Right kidney (tissue), 1 donor: ENCODE measurements around the gene RGS3.

Experiments used
- DNase-seq: peaks from one replicate; pipeline ENCODE4 v3.0.0-alpha.2; 2016

Gene RGS3

DNA sequence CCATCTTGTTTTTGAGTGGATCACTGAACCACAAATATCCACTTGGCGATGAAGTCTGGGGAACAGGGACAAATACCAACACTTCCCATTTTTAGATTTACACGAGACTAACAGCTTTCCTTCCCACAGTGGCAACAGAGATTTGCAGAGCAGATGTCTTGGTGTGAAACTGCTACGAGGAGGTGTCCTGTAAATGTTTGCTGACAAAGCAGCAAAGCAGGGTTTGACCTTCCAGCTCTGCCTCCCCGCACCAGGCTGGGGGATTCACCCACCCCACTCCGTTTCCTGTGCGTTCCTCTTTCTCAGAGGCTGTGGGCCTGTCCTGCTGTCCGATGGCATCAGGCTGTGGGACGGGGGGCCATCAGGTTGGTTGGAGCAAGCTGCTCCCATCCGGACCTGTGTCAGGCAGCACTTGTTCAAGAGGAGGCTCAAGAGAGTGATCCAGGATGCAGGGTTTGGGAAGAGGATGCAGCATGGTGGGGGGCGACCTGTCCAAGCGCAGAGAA is 693 bp upstream of the RGS3 start:
- DNase-seq: no peak

DNA sequence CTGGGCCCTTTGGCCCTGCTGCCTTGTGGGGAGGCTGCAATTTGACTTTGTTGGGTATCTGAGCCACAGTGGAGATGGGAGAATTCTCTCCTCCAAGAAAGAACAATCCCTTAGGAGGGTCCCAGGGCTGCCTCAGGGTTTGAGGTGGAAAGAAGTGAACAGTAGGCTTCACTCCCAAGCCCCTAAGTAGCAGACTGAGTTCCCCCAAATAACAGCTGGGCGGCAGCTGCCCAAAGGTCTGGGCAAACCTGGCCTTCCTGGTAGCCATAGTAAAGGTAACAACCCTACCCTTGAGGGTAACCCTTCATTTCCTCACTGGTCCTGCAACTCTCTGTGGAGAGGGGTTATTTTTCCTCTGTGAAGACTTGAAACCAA is 746 bp downstream of the RGS3 start:
- DNase-seq: no peak

DNA sequence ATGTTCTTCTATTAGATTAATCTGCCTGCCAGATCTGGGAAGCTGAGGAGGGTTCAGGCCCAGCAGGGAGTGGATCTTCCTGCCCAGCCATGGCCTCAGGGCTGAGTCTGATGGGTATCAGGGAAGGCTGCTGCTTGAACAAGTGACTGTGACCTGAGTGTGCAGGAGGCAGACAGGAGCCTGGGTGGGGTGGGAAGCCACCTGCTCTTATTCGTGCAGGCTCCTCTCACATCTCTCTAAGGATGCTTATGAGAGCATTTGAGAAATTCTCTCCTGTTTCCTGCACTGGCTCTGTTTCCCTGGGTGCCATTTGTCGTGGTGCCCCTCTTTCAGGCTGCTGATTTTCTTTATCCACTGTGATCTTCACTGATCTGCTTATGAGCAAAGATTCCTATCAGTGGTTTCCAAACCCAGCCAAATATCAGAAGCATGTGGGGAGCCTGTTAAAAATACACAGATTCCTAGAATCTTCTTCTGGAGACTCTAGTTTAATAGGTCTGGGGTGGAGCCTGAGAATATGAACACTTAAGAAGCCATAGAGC is 2.1 kb downstream of the RGS3 start:
- DNase-seq: peak; percentile 20

DNA sequence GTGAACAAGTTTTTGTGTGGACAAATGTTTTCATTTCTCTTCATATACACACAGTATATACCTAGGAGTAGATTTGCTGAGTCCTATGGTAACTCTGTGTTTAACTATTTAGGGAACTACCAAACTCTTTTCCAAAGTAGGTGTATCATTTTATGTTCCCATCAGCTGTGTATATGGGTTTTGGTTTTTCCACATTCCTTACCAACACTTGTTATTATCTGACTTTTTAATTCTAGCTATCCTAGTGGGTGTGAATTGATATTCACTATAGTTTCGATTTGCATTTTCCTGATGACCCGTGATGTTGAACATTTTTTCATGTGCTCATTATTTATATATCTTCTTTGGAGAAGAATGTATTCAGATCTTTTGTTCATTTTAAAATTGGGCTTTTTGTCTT is 3.7 kb downstream of the RGS3 start:
- DNase-seq: no peak

DNA sequence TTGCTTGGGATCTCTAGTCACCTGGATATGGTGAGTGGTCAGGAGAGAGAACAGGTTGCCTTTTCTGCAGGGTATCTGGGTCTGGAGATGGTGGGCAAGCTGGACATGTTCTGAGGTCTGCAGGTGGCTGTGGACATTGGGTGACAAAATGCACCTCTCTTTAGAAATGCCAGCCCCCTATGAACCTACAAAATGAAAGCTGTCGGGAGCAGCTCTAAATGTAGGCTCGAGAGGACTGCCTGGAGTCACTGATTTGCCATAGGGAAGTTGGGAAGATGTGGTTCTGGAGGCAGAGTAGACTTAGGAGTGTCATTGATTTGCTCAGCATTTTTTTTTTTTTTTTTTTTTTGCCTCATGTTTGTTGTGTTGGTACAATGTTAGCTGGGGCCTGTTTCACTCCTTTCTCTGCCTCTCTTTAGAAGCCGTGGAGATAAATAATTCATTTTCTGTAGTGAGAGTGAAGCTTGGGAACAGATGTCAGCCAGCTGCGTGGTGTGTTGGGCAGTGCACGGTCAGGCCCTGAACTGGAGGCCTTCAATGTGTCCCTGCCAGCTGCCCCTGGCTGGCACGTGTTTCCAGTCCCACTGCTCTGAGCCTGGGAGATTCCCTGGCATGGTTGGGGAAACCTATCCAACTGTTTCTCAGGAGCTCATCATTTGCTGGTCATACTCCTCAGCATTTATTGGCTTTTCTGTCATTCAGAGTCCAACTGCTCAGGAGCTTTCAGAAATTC is 5.4 kb downstream of the RGS3 start:
- no peak for DNase-seq

DNA sequence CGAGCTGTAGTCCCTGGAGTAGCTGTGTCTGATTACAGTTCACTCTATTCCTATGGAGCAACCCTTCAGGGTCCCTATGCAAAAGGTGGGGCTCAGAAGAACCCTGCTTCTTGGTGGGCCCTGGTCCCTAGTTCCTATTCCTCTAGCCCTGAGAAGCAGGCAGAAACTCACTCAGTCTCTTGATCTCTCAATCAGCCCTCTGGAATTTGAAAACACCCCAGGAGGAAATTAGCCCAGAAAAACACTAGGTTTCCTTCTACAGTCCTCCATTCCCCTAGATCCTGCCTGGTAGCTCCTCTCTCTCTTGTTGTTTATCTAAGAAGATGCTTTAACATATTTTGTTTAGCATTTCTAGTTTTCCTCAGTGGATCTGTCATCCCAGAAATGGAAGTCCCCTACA is 7.6 kb downstream of the RGS3 start:
- no peak for DNase-seq

DNA sequence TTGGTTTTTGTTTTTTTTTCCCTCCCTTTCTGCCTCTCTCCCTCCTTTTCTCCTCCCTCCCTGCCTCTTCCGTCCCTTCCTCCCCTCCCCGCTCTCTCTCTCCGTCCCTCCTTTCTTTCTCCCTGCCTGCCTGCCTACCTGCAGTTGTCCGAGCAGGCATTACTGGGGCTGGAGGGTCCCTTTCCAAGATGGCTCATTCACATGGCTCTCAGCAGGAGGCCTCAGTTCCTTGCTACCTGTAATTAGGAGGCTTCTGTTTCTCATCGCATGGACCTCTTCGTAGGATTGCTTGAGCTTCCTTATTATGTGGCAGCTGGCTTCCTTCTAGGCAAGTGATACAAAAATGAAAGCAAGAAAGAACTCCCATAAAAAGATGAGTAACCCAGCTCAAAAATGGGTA is 8.0 kb downstream of the RGS3 start:
- DNase-seq: no peak

DNA sequence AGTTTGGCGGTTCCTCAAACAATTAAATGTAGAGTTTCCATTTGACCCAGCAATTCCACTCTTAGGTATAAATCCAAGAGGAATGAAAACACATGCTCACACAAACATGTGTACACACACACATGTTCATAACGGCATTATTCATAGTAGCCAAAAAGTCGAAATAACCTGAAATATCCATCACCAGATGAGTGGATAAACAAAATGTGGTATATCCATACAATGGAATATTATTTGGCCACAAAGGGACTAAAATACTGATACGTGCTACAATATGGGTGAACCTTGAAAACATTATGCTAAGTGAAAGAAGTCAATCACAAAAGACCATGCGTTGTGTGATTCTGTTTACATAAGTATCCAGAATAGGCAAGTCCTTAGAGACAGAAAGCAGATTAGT is 8.7 kb downstream of the RGS3 start:
- no peak for DNase-seq

DNA sequence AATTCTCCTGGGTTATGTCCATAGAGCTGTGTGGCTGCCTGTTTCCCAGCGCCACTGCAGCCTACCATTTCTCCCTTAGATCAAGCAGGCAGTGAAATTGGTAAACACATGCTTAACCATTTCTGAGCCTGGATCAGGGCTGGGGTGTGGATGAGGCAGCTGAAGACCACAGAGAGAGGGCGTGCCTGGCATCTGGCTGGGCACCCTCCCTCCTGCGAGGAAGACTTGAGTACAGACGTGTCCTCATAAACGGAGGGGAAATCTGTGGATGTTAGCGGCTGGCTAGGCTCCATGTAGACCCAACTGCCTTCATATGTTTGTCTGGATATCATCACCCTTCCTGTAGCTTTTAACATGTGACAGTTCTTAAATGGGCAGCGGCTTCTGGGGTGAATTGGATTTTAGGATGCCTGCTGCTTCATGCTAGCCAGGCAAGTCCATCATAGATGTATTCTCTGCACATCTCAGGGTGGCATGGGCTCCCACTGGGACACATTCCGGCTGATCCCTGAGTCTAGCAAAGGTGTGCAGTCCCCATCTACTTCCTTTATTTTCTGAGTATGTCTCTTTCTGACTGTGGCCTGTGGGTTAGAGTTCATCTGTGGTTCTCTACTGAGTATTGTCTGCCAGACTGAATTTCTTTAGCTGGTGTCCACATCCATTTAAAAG is 11.0 kb downstream of the RGS3 start:
- DNase-seq: no peak

DNA sequence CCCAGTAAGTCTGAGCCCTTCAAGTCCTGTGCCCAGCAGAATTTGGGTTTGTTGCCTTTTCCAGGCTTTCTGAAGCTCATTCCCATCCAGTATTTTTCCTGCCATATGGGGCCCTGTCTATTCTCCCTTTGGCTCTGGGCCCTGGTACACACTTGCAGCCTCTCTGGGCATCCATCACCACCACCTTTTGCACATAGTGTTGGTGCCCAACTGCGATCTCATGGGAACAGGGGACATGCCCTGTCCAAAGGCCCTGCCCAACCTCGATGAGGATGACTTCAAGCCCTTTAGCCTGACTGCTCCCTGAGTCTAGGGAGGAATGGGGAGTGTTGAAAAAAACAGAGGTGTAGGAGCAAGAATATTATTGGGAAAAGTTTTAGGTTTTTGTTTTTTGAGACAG is 11.5 kb downstream of the RGS3 start:
- no peak for DNase-seq

DNA sequence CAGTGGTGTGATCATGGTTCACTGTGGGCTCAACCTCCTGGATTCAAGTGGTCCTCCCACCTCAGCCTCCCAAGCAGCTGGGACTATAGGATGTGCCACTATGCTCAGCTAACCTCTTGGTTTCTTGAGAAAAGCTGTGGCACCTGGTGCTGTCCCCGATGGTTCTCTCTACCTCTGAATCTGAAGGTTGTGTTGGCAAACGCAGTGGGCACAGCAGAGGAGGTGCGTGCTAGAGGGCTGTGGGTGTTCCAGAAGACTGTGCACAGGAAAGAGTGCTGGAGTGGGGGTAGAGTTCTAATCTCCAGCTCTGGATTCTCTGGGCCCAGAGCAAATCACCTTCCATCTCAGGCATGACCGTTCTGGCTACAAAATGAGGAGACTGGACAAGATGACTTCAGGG is 12.5 kb downstream of the RGS3 start:
- no peak for DNase-seq

DNA sequence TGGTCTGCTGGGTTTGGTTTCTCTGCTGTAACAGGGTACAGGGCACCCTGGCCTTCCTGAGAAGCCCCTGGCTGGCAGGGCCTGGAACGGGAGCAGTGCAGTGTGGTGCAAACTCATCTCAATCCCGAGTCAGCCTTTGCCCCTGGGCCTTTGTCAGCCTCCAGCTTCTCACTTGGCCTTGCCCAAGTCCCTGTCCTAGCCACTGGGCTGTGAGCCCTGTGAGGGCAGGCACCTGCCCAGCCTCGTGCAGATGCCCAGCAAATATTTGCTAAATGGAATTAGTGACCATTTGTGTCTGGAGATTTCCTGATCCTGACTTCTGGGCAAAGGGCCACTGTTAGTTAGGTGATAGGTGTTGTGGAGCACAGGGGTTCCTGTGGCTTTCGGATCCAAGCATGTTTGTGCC is 13.0 kb downstream of the RGS3 start:
- DNase-seq: no peak

DNA sequence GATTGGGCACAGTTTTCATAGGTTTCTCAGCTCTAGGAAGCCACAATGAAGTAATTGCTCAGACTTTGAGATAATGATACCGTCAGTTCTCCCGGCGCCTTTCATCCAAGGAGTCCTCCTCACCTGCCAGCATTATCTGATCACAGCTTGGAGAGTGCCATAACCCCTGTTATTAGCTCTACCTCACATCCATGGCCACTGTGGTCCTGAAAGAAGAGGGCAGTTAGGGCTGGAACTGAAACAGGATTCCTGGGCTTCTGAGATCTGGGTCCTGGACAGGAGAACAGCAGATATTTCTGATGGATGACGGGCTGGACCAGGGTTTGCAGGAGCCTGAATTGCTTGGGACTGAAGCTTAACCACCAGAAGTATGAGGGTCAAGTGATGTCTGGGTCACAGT is 13.5 kb downstream of the RGS3 start:
- no peak for DNase-seq

DNA sequence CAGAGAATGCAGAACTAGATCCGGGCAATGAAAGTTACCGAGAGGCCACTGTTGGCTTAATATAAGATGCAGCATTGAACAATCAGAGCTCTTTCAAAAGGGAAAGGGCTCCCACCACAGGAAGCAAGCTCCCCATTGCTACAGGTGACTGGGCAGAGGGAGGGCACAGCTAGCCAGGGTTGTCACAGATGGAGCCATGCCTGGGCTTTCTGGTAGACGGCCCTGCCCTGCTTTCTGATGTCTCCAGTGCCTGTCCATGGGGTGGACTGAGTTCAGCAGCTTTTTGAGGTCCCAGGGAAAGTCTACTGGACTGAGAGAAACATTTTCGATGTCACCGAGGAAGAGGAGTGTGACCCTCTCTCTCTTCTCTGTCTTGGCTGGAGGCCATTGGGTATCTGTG is 14.1 kb downstream of the RGS3 start:
- DNase-seq: no peak

DNA sequence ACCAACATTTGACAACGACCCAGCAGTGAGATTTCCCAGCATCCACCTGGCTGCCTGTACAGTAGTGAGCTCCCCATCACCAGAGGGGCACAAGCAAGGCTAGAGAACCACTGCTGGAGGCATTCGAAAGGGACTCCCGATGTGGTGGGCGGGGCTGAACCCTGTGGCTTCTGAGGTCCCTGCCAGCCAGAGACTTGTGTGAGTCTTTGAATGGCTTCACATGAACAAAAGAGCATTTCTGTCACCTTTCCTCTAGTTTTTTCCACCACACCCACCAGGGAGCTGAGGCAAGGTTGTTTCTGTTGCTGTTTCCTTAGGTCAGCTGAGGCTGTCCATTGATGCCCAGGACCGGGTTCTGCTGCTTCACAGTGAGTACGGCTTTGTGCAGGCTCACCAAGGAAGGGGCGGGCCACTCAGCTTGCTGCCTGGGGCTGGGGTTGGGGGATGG is 15.7 kb downstream of the RGS3 start:
- no peak for DNase-seq

DNA sequence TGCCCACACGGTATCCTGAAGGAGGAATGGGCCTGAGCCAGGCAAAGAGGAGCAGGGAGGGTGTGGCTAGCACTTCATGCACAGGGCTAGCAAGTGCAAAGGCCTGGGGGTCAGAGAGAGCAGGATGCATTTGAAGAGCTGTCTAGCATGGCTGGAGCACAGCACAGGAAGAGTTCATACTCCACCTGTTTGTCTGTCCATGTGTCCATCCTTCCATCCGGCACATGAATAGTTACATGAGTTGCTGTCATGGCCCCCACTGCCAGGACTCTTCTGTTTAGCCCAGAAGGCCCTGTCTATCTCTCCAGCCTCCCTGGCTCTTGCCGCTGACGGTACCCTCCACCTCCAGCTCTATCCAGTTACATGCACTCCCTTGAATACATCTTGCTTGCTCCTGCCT is 17.1 kb downstream of the RGS3 start:
- no peak for DNase-seq

DNA sequence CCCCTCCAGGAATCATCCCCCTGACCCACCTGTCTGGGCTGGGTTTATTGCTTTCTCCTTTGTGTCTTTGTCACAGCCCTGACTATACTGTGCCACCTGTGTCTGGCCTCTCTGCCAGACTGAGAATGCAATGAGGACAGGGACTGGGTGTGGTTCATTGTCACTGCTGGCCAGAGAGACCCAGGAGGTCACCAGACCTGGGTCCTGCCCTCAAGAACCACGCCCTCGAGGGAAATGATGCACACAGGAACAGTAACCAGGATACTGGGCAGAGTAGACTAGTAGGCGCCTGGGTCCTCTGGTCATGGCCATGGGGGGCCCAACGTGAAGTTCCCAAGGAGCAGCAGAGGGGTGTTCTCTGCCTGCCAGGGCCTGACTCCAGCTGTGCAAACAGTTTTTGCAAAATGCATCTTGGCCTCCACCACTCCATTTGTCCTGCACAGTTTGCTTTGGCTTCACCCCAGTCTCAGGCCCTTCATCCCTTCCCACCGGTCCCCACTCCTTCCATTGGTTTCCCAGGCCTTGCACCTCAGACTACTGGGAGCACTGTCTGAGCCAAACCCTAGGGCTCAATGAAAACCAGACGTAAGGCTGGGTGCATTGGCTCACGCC is 17.8 kb downstream of the RGS3 start:
- DNase-seq: no peak

DNA sequence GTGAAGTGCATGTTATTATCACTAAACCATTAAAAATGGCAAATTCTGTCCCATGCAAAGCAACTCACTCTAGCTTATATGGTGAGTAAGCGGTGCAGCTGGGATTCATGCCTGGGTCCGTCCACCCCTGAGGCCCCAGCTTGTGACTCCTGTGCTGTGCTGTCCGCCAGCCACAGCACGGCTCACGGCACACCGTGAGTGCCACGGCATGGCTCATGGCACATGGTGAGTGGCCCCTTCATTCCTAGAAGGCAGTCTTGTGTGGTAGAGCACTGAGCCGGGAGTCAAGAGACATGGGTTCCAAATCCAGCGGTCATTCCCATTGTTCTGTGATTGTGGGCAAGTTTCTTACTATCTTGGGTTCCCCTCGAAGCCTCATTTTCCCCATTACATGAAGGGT is 18.8 kb downstream of the RGS3 start:
- DNase-seq: no peak

DNA sequence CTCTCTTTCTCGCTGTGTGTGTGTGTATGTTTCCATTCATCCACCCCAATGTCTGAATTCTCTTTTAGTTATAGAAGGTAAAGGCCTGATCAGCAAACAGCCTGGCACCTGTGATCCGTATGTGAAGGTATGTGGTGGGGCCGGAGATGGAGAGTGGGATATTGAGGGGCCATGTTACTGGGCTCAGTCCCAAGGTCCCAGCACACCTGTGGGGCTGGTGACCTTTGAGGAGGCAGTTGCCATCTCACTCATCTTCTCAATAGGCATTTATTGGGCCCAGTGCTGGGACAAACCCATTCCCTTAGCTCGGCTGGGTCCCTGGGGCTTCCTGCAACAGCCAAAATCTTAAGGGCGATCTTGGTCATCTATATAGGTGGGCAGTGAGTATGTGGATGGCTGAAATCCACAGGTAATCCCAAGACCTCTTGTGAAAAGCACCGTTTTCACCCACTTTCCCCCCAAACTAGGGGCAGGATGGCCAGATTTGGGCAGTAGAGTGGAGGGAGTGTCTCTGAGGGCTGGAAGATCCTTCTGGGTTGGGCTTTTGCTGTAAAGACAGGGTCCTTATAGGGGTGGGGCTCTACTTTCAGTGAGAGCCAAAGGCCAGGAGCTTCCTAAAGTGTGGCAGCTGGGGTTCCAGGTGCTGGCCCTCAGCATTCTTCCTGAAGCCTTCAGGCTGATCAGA is 19.6 kb downstream of the RGS3 start:
- DNase-seq: no peak

DNA sequence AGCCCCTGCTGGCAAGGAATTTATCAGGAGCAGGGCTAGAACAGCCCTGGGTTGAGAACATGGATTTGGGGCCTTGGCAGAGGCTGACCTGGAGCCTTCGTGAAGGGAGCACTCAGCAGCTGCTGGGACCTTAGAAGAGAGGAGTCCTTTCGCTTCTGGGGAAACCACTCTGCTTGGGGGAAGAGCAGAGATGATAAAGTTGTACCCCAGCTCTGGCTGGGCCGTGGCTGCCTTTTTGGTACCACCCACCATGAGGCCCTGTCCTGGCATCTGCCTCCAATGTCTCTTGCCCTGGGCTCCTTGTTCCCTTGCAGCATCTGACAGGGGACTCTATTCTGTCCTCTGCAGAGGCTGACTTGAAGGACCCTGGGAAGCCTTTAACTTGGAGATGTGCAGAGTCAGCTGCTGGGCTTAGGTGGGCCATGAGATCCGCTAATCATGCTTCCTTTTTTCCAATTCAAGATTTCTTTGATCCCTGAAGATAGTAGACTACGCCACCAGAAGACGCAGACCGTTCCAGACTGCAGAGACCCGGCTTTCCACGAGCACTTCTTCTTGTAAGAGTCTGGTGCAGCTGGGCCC is 20.2 kb downstream of the RGS3 start:
- DNase-seq: no peak

DNA sequence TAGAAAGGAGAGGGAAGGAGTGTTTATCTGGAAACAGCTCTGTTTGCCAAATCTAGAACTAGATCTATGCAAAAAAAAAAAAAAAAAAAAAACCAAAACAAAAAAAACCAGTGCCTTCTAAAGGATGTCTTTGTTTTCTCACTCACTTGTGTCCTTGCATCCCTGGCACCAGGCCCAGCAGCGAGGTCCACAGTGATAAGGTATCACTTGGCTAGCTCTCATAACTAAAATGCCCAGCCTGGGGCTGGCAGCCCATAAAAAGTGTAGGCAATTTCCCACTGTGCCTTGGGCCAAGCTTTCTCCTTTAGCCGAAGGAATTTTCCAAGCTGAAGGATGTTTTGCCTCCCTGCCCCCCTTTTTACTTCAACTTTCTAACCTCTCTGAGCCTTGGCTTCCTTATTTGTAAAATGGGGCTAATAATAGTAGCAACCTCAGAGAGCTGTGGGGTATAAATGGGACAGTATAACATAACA is 20.8 kb downstream of the RGS3 start:
- no peak for DNase-seq

DNA sequence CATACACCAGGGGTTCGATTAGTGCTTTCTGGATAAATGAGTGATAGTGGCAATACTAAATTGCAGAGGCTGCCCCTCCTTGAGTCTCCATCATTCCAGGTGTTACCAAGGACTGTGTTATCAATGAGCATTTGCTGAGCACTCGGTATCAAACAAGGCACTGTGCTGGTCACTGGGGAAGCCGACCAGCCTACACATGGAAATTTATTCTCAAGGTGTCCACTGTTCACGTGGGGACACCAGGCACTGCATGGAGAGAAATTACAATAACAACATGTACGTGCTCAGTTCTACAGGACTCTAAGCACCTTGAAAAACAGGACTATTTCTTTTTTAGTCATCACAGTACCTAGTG is 22.2 kb downstream of the RGS3 start:
- DNase-seq: no peak

DNA sequence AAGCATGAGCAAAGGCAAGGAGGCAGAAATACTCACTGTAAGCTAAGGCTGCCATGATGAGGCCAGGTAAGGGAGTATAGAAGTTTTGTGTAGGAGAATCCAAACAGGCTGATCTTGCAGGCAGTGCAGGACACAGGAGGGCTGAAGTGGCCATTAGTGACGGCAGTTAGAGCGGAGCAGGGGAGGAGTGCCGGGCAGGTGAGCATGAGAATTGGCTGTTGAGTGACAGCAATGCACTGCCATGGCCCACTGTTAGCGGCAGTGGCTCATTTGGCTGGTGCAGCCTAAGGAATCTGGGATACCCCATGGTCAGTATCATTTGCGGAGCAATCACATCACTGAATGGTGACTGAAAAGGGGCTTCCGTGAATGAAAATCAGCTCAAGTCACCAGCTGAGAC is 22.8 kb downstream of the RGS3 start:
- DNase-seq: no peak
